Body of pancreas (tissue), 4 donors: ENCODE measurements around the gene SLC20A1. TPM values are rescaled to one million over a fixed set of nuclear protein-coding genes. Genes with fewer than 3 reads are reported as not detected.

Experiments
- ATAC-seq: fragments of 150-250 bp; one replicate; pipeline ENCODE4 v1.9.1; 2016
- DNase-seq, 4 donors: peaks; one replicate each; pipeline ENCODE4 v3.0.0-alpha.2; 2019
- H3K27ac ChIP-seq, 4 donors: fragments of 200-600 bp; sonication (generic); 1 replicate in 3 of 4; 2 replicates in 1 of 4; pipeline versions ENCODE4 v1.5.1 to v1.6.1; 2016 to 2019; ENCODE audit warnings: mild to moderate bottlenecking in 1 of 4, mixed read lengths in 1 of 4, moderate library complexity in 1 of 4
- H3K27me3 ChIP-seq, 2 donors: fragments of 200-600 bp; sonication (generic); one replicate each; pipeline ENCODE4 v1.6.0; 2016; ENCODE audit warnings: mild to moderate bottlenecking in 1 of 2
- H3K36me3 ChIP-seq, 2 donors: fragments of 200-600 bp; sonication (generic); replicated peaks in 1 of 2; 2 replicates each; pipeline ENCODE4 v1.5.1; 2016; ENCODE audit warnings: low read depth in 2 of 2; ENCODE audit not compliant: insufficient read depth in 1 of 2
- H3K4me1 ChIP-seq: fragments of 200-600 bp; sonication (generic); one replicate; pipeline ENCODE4 v1.6.0; 2016
- H3K4me3 ChIP-seq, 2 donors: fragments of 200-600 bp; sonication (generic); 1 replicate in 1 of 2; 2 replicates in 1 of 2; pipeline ENCODE4 v1.5.1; 2016 to 2019
- H3K9me3 ChIP-seq, 3 donors: fragments of 200-600 bp; sonication (generic); 1 replicate in 2 of 3; 2 replicates in 1 of 3; pipeline ENCODE4 v1.5.1; 2016
- POLR2A ChIP-seq, 3 donors: fragments of 450-650 bp; IDR thresholded peaks; one replicate each; pipeline ENCODE4 v1.6.1; 2016; ENCODE audit warnings: antibody characterized with exemption in 3 of 3, mild to moderate bottlenecking in 2 of 3
- WGBS, 2 donors: methylation state at CpG; one replicate each; pipeline ENCODE4 v1.1.5; 2017; 5-methylcytosine and 5-hydroxymethylcytosine counted together
- intact Hi-C: fragments of 100-400 bp; cut with DNase I; formaldehyde crosslinking; loops from one replicate; pipeline ENCODE4 v1.15.1; 2023
- total RNA-seq, 2 donors: library from RNA; depleted of rRNA; stranded (reverse); fragments of >200 nt; gene quantifications; one replicate each; pipeline ENCODE4 v1.1.0, GENCODE V29; 2016
- TF ChIP-seq, protein P1 (sequence below), 7 experiments: fragments of 450-650 bp in 4 of 7; fragments of 200-600 bp in 3 of 7; sonication (generic) in 3 of 7; IDR thresholded peaks; one replicate each; pipeline ENCODE4 v1.5.1; 2016 to 2019; ENCODE audit warnings: antibody characterized with exemption in 7 of 7

SLC20A1 gene
- total RNA-seq, 2 donors from 2014 or later: 20.5 to 50.1 TPM

DNA sequence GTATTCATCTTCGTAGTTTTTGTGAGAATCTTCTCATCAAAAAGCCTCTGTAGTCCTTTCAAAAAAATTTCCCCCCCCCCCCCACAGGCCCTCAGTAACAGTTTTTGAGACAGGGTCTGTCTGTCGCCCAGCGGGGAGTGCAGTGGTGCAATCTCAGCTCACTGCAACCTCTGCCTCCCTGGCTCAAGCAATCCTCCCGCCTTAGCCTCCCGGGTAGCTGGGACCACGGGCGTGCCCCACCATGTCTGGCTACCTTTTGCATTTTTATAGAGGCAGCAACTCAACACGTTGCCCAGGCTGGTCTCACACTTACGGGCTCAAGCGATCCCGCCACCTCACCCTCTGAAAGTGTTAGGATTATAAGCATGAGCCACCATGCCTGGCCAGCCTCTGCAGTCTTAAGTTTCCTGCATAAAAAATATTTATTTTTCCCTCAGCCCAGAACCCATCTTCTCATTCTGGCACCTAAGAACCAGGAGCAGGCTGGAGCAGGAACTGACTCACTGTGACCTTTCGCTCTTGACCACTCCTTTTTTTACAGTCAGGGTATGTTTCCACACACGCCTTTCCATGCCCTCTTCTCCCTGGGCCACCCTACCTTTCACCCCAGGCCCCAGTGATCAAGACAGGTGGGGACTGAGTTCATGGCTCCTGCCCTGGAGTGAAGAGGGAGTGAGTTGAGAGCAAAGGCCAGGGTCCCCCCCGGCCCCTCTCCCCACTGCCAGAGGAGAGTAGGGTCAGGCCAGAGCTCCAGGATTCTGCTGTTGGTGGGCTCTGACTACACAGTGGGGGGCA, 42.5 kb downstream of the SLC20A1 start:
- Histone ChIP-seq H3K36me3 (no peaks in the 10 kb centered on the region), H3K27ac (no peak overlapping the region), H3K4me3 (no peak overlapping the region), H3K4me1 (peaks cover 7% of the 10 kb centered on the region), H3K27me3 (no peaks in the 10 kb centered on the region), H3K9me3 (no peaks in the 10 kb centered on the region)
- WGBS, 2 donors: 78 to 82% methylated on average over 14 of the region's 14 CpGs
- no peak for DNase-seq
- no peak for ATAC-seq
- intact Hi-C loops: loop anchor here (10.0 kb wide), 1 partner anchor 53 kb away; no protein-coding TSS in a partner anchor
- TF ChIP-seq, protein P1, sequence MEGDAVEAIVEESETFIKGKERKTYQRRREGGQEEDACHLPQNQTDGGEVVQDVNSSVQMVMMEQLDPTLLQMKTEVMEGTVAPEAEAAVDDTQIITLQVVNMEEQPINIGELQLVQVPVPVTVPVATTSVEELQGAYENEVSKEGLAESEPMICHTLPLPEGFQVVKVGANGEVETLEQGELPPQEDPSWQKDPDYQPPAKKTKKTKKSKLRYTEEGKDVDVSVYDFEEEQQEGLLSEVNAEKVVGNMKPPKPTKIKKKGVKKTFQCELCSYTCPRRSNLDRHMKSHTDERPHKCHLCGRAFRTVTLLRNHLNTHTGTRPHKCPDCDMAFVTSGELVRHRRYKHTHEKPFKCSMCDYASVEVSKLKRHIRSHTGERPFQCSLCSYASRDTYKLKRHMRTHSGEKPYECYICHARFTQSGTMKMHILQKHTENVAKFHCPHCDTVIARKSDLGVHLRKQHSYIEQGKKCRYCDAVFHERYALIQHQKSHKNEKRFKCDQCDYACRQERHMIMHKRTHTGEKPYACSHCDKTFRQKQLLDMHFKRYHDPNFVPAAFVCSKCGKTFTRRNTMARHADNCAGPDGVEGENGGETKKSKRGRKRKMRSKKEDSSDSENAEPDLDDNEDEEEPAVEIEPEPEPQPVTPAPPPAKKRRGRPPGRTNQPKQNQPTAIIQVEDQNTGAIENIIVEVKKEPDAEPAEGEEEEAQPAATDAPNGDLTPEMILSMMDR (IDR thresholded peaks at IDR 0.05): no peak
- TF ChIP-seq POLR2A (IDR thresholded peaks at IDR 0.05): no peak

DNA sequence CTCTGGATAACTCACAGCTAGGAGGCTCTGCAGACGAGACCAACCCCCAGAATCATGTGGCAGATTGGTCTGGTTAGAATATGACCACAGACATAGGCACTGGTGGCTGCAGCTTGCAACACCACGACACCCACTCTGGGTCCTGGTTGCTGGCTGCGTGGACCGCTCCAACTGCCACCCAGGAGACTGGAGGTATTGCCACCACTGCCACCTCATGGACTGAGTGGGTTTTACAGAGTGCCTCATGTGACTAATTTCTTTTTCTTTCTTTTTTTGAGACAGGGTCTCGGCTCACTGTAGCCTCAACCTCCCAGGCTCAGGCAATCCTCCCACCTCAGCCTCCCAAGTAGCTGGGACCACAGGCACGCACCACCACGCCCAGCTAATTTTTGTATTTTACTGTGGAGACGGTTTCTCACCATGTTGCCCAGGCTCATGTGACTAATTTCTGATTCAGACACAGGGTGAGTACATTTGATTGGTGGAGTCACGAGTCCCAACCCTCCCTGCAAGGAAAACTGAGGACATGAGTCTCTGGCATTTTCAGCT, 45.2 kb downstream of the SLC20A1 start:
- TF ChIP-seq POLR2A (IDR thresholded peaks at IDR 0.05): no peak
- TF ChIP-seq, protein P1 (IDR thresholded peaks at IDR 0.05): peak; percentile 38 to 94 (median 75)
- Histone ChIP-seq H3K4me1 (peaks cover 7% of the 10 kb centered on the region), H3K4me3 (no peak overlapping the region), H3K36me3 (no peaks in the 10 kb centered on the region), H3K27ac (no peak overlapping the region), H3K27me3 (no peaks in the 10 kb centered on the region), H3K9me3 (no peaks in the 10 kb centered on the region)
- 22 to 26% methylated on average over 8 to 9 of the region's 9 CpGs for WGBS, 2 donors
- intact Hi-C loops: no loop called here
- peak; percentile 89 for ATAC-seq
- DNase-seq: peak; percentile 67 to 77 (median 72)

DNA sequence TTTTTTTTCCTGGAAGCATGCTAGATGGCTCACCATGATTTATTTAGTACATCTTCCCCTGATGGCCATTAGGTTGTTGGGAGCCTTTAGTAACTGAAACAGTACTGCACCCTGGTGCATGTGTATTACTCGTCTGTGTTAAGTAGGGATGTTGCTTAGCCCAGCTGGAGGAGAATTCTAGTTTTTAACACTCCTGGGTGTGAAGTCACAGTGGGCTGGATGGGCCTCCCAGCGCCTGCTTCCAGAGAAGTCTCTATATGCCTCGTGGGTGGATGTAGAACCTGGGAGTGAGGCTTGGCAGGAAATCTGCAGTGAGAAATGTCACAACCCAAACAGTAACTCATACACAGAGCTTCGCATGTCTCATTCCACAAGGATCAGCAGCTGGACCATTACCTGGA, 46.1 kb downstream of the SLC20A1 start:
- peaks cover 7% of the 10 kb centered on the region for H3K4me1 ChIP-seq
- DNase-seq (no peak), ATAC-seq (no peak)
- no peaks in the 10 kb centered on the region for H3K36me3 ChIP-seq
- WGBS, 2 donors: 43 to 56% methylated on average over 3 to 4 of the region's 4 CpGs
- TF ChIP-seq, protein P1 (IDR thresholded peaks at IDR 0.05): no peak
- no peak for TF ChIP-seq POLR2A (IDR thresholded peaks at IDR 0.05)
- intact Hi-C loops: no loop called here
- no peaks in the 10 kb centered on the region for H3K9me3 ChIP-seq
- H3K4me3 ChIP-seq: no peak overlapping the region
- no peaks in the 10 kb centered on the region for H3K27me3 ChIP-seq
- no peak overlapping the region for H3K27ac ChIP-seq

DNA sequence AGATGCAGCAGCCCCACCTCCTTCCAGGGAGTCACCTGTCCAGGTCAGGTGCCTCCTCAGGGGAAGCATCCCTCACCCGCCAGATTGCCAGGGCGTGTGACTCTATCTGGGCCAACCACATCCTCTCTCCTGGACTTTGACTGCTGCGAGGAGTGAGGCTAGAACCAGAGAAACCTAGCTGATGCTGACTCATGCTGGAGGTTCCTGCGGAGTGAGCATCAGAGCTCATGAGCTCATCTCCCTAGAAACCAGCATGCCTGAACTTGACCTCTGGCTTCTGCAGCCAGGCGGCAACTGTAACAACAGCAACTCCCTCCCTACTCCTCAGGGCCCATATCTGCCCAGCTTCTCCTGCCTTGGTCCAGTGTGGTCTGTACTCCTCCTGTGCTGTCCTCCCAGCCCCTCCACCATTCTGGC, 46.8 kb downstream of the SLC20A1 start:
- Histone ChIP-seq H3K36me3 (no peaks in the 10 kb centered on the region), H3K4me3 (no peak overlapping the region), H3K27ac (no peak overlapping the region), H3K27me3 (no peaks in the 10 kb centered on the region), H3K4me1 (peaks cover 7% of the 10 kb centered on the region), H3K9me3 (no peaks in the 10 kb centered on the region)
- WGBS, 2 donors: 39 to 50% methylated on average over 4 to 5 of the region's 5 CpGs
- TF ChIP-seq, protein P1 (IDR thresholded peaks at IDR 0.05): no peak
- TF ChIP-seq POLR2A (IDR thresholded peaks at IDR 0.05): no peak
- ATAC-seq (peak; percentile 31), DNase-seq (peak in 1 of 4 donors; percentile 67)
- intact Hi-C loops: no loop called here
